ENCODE results near the gene PIK3C2G. TPM values are rescaled to one million over a fixed set of nuclear protein-coding genes. Genes with fewer than 3 reads are reported as not detected.

The PIK3C2G gene
- total RNA-seq, 1 experiment from 2014 or later, result not detected

GRCh38 chr12:18658179-18658578 lies 396.9 kb downstream of the PIK3C2G start:
- ChIA-PET POLR2A (ENCODE audit: low non-redundant PET) (no interaction called here), CTCF (no interaction called here)
- BruUV-seq (replicated peaks), result no TSS peak

GRCh38 chr12:18658829-18659228 lies 397.5 kb downstream of the PIK3C2G start:
- ChIA-PET POLR2A (ENCODE audit: low non-redundant PET) (no interaction called here), CTCF (no interaction called here)
- Histone ChIP-seq H3K9me3 (ENCODE audit: low read depth, low read length, poor library complexity, severe bottlenecking) (no peaks in the 10 kb centered on the region), H3K4me3 (ENCODE audit: low read depth, low read length, poor library complexity, severe bottlenecking) (no peak overlapping the region), H3K4me1 (ENCODE audit: insufficient read depth, low read length, poor library complexity, severe bottlenecking) (no peaks in the 10 kb centered on the region), H3K36me3 (ENCODE audit: insufficient read depth, low read length, poor library complexity, severe bottlenecking) (no peaks in the 10 kb centered on the region), H3K27me3 (replicated peaks; ENCODE audit: insufficient read depth, low read depth, low read length, poor library complexity) (no peaks in the 10 kb centered on the region), H3K27ac (ENCODE audit: low read depth, low read length, poor library complexity, severe bottlenecking) (no peak overlapping the region)
- no peak for DNase-seq (ENCODE audit: low spot score)
- no TSS peak for BruUV-seq (replicated peaks)
- no peak for TF ChIP-seq EZH2 (IDR thresholded peaks at IDR 0.05; ENCODE audit: borderline replicate concordance, low read depth, low read length, poor library complexity, severe bottlenecking)
- TF ChIP-seq, protein P1, sequence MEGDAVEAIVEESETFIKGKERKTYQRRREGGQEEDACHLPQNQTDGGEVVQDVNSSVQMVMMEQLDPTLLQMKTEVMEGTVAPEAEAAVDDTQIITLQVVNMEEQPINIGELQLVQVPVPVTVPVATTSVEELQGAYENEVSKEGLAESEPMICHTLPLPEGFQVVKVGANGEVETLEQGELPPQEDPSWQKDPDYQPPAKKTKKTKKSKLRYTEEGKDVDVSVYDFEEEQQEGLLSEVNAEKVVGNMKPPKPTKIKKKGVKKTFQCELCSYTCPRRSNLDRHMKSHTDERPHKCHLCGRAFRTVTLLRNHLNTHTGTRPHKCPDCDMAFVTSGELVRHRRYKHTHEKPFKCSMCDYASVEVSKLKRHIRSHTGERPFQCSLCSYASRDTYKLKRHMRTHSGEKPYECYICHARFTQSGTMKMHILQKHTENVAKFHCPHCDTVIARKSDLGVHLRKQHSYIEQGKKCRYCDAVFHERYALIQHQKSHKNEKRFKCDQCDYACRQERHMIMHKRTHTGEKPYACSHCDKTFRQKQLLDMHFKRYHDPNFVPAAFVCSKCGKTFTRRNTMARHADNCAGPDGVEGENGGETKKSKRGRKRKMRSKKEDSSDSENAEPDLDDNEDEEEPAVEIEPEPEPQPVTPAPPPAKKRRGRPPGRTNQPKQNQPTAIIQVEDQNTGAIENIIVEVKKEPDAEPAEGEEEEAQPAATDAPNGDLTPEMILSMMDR (conservative IDR thresholded peaks at IDR 0.05; ENCODE audit: low read depth, low read length), result no peak
- intact Hi-C loops (cut with micrococcal nuclease; ENCODE audit: unreplicated experiment), result no loop called here

More at GRCh38 chr12:18658179-18658578, 396.9 kb downstream of the PIK3C2G start:
- Histone ChIP-seq H3K9me3 (ENCODE audit: low read depth, low read length, poor library complexity, severe bottlenecking) (no peaks in the 10 kb centered on the region), H3K4me1 (ENCODE audit: insufficient read depth, low read length, poor library complexity, severe bottlenecking) (no peaks in the 10 kb centered on the region), H3K27me3 (replicated peaks; ENCODE audit: insufficient read depth, low read depth, low read length, poor library complexity) (no peaks in the 10 kb centered on the region), H3K36me3 (ENCODE audit: insufficient read depth, low read length, poor library complexity, severe bottlenecking) (no peaks in the 10 kb centered on the region), H3K27ac (ENCODE audit: low read depth, low read length, poor library complexity, severe bottlenecking) (no peak overlapping the region), H3K4me3 (ENCODE audit: low read depth, low read length, poor library complexity, severe bottlenecking) (no peak overlapping the region)
- TF ChIP-seq EZH2 (IDR thresholded peaks at IDR 0.05; ENCODE audit: borderline replicate concordance, low read depth, low read length, poor library complexity, severe bottlenecking), result no peak
- TF ChIP-seq, protein P1 (conservative IDR thresholded peaks at IDR 0.05; ENCODE audit: low read depth, low read length), result no peak
- peak; percentile 41 for DNase-seq (ENCODE audit: low spot score)
- intact Hi-C loops (cut with micrococcal nuclease; ENCODE audit: unreplicated experiment), result no loop called here

DNA sequence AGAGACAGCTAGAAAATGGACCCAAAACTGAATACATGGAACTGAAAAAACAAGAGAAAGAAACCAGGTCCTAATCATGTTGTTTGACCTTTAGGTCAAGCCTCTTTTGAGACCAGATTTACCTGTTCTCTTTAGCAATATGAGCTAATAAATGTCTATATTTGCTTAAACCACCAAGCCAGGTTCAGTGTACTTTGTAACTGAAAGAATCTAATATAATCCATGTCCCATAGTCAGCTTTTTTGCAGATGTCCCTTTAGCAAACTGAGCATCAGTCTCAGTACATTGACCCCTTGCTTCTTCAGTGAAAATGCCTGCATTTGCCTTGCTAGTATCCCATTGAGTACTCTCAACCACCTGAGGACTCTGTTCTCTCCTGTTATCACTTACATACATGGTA lies 414.8 kb downstream of the PIK3C2G start:
- Histone ChIP-seq H3K36me3 (ENCODE audit: insufficient read depth, low read length, poor library complexity, severe bottlenecking) (no peaks in the 10 kb centered on the region), H3K4me3 (ENCODE audit: low read depth, low read length, poor library complexity, severe bottlenecking) (no peak overlapping the region), H3K4me1 (ENCODE audit: insufficient read depth, low read length, poor library complexity, severe bottlenecking) (no peaks in the 10 kb centered on the region), H3K27me3 (replicated peaks; ENCODE audit: insufficient read depth, low read depth, low read length, poor library complexity) (no peaks in the 10 kb centered on the region), H3K27ac (ENCODE audit: low read depth, low read length, poor library complexity, severe bottlenecking) (no peak overlapping the region), H3K9me3 (ENCODE audit: low read depth, low read length, poor library complexity, severe bottlenecking) (no peaks in the 10 kb centered on the region)
- no peak for TF ChIP-seq EZH2 (IDR thresholded peaks at IDR 0.05; ENCODE audit: borderline replicate concordance, low read depth, low read length, poor library complexity, severe bottlenecking)
- TF ChIP-seq, protein P1 (conservative IDR thresholded peaks at IDR 0.05; ENCODE audit: low read depth, low read length), result no peak
- POLR2A ChIA-PET (ENCODE audit: low non-redundant PET), result no interaction called here
- CTCF ChIA-PET, result no interaction called here
- intact Hi-C loops (cut with micrococcal nuclease; ENCODE audit: unreplicated experiment), result no loop called here
- no peak for DNase-seq (ENCODE audit: low spot score)
- BruUV-seq (replicated peaks), result no TSS peak

Measured in A673 (cell line).